GM23338 (cell line): ENCODE measurements around the gene CDHR2. TPM values are rescaled to one million over a fixed set of nuclear protein-coding genes. Genes with fewer than 3 reads are reported as not detected.

ENCODE experiments used
- ATAC-seq: fragments of 200-7000 bp; cut with Tn5 transposase; 3 replicates; pipeline ENCODE4 v1.9.1; 2020
- DNase-seq: peaks from one replicate; pipeline ENCODE4 v3.0.0-alpha.2; 2015; ENCODE audit warnings: low spot score
- H2AFZ ChIP-seq: fragments of 200-600 bp; sonication (generic); 2 replicates; pipeline ENCODE4 v1.8.0; 2016; ENCODE audit warnings: antibody characterized with exemption, mild to moderate bottlenecking, moderate library complexity
- H3F3A ChIP-seq: fragments of 200-600 bp; sonication (generic); replicated peaks from 2 replicates; pipeline ENCODE4 v1.8.0; 2017; ENCODE audit warnings: antibody characterized with exemption, mixed run types, low read depth
- H3K27ac ChIP-seq: fragments of 200-600 bp; sonication (generic); 2 replicates; pipeline ENCODE4 v1.6.1; 2016; ENCODE audit warnings: low read depth
- H3K27me3 ChIP-seq: fragments of 200-600 bp; sonication (generic); 2 replicates; pipeline ENCODE4 v1.8.0; 2016; ENCODE audit warnings: mild to moderate bottlenecking, mixed run types, moderate library complexity; ENCODE audit not compliant: insufficient read depth
- H3K36me3 ChIP-seq: fragments of 200-600 bp; sonication (generic); 2 replicates; pipeline ENCODE4 v1.8.0; 2016; ENCODE audit warnings: mild to moderate bottlenecking; ENCODE audit not compliant: insufficient read depth
- H3K4me1 ChIP-seq: fragments of 200-600 bp; sonication (generic); 2 replicates; pipeline ENCODE4 v1.8.0; 2016; ENCODE audit warnings: mild to moderate bottlenecking, moderate library complexity; ENCODE audit not compliant: insufficient read depth
- H3K4me2 ChIP-seq: fragments of 200-600 bp; sonication (generic); 2 replicates; pipeline ENCODE4 v1.7.1; 2017; ENCODE audit warnings: mixed run types
- H3K4me3 ChIP-seq: fragments of 200-600 bp; sonication (generic); 2 replicates; pipeline ENCODE4 v1.6.1; 2016; ENCODE audit warnings: mixed run types
- H3K79me2 ChIP-seq: fragments of 200-600 bp; sonication (generic); replicated peaks from 2 replicates; pipeline ENCODE4 v1.8.0; 2017; ENCODE audit warnings: mild to moderate bottlenecking; ENCODE audit not compliant: insufficient read depth
- H3K9me2 ChIP-seq: fragments of 200-600 bp; sonication (generic); 2 replicates; pipeline ENCODE4 v1.8.0; 2017; ENCODE audit not compliant: insufficient read depth
- H4K20me1 ChIP-seq: fragments of 200-600 bp; sonication (generic); replicated peaks from 2 replicates; pipeline ENCODE4 v1.8.0; 2017; ENCODE audit warnings: mild to moderate bottlenecking; ENCODE audit not compliant: insufficient read depth
- H3K27ac Mint-ChIP-seq: 2 replicates; pipeline ENCODE4 v1.8.0; 2020; ENCODE audit warnings: inconsistent platforms, mild to moderate bottlenecking, moderate library complexity, mixed read lengths
- H3K27me3 Mint-ChIP-seq: 3 replicates; pipeline ENCODE4 v1.8.0; 2022; ENCODE audit warnings: low read depth, mild to moderate bottlenecking, moderate library complexity, mixed read lengths, inconsistent platforms; ENCODE audit not compliant: insufficient read depth, poor library complexity
- H3K36me3 Mint-ChIP-seq: 3 replicates; pipeline ENCODE4 v1.8.0; 2021; ENCODE audit warnings: low read depth, mild to moderate bottlenecking, inconsistent platforms, moderate library complexity, mixed read lengths
- H3K4me1 Mint-ChIP-seq: 3 replicates; pipeline ENCODE4 v1.8.0; 2020; ENCODE audit warnings: mild to moderate bottlenecking, inconsistent platforms, mixed read lengths
- H3K4me3 Mint-ChIP-seq: 3 replicates; pipeline ENCODE4 v1.8.0; 2021; ENCODE audit warnings: moderate library complexity, mild to moderate bottlenecking, inconsistent platforms, mixed read lengths
- H3K9me3 Mint-ChIP-seq: 3 replicates; pipeline ENCODE4 v1.8.0; 2020; ENCODE audit warnings: moderate library complexity, mild to moderate bottlenecking, inconsistent platforms, mixed read lengths
- CREB1 ChIP-seq: fragments of 250-450 bp; sonication (Bioruptor Pico); IDR thresholded peaks from 2 replicates; pipeline ENCODE4 v1.5.0; 2020; ENCODE audit warnings: low read depth, mild to moderate bottlenecking, moderate library complexity
- EZH2 ChIP-seq: fragments of 200-600 bp; sonication (generic); IDR thresholded peaks from one replicate; pipeline ENCODE4 v1.8.0; 2017; ENCODE audit warnings: antibody characterized with exemption, mild to moderate bottlenecking, low read depth; ENCODE audit not compliant: unreplicated experiment
- EZH2phosphoT487 ChIP-seq: fragments of 200-600 bp; sonication (generic); IDR thresholded peaks from one replicate; pipeline ENCODE4 v1.8.1; 2018; ENCODE audit warnings: antibody characterized with exemption; ENCODE audit not compliant: unreplicated experiment
- JUNB ChIP-seq: IDR thresholded peaks from one replicate; pipeline ENCODE4 v1.6.1; 2016; ENCODE audit warnings: antibody characterized with exemption; ENCODE audit not compliant: unreplicated experiment
- NANOG ChIP-seq: IDR thresholded peaks from 2 replicates; pipeline ENCODE4 v1.6.1; 2016; ENCODE audit warnings: antibody characterized with exemption, borderline replicate concordance
- POLR2AphosphoS5 ChIP-seq: IDR thresholded peaks from 2 replicates; pipeline ENCODE4 v1.6.1; 2016; ENCODE audit warnings: antibody characterized with exemption, low read depth
- STAT1 ChIP-seq: IDR thresholded peaks from one replicate; pipeline ENCODE4 v1.6.1; 2016; ENCODE audit warnings: antibody characterized with exemption; ENCODE audit not compliant: unreplicated experiment
- ZNF114 ChIP-seq: fragments of 250-450 bp; sonication (Bioruptor Pico); IDR thresholded peaks from 2 replicates; pipeline ENCODE4 v1.5.0; 2020; ENCODE audit warnings: mild to moderate bottlenecking, moderate library complexity
- ZNF331 ChIP-seq: fragments of 250-450 bp; sonication (Bioruptor Pico); IDR thresholded peaks from 2 replicates; pipeline ENCODE4 v1.5.0; 2020; ENCODE audit warnings: low read depth, mild to moderate bottlenecking, moderate library complexity
- polyA plus RNA-seq: library from polyadenylated mRNA; unstranded; fragments of >200 nt; fragmentation: Nextera tagmentation; extraction: Ambion mirVana; gene quantifications from 2 replicates; pipeline ENCODE4 v1.2.1, GENCODE V29; 2016
- total RNA-seq: library from RNA; depleted of rRNA; stranded (reverse); fragments of >200 nt; shearing (Covaris generic); gene quantifications from 2 replicates; pipeline ENCODE4 v1.2.3, GENCODE V29; 2014
- TF ChIP-seq, protein P1 (sequence below): IDR thresholded peaks from one replicate; pipeline ENCODE4 v1.6.1; 2018; ENCODE audit warnings: antibody characterized with exemption; ENCODE audit not compliant: unreplicated experiment
- TF ChIP-seq, protein P2 (sequence below): fragments of 250-450 bp; sonication (Bioruptor Pico); IDR thresholded peaks from 2 replicates; pipeline ENCODE4 v1.5.0; 2020; ENCODE audit warnings: mild to moderate bottlenecking, moderate library complexity

Gene CDHR2
- total and polyA plus RNA-seq, 2 experiments from 2014 or later = not detected

DNA sequence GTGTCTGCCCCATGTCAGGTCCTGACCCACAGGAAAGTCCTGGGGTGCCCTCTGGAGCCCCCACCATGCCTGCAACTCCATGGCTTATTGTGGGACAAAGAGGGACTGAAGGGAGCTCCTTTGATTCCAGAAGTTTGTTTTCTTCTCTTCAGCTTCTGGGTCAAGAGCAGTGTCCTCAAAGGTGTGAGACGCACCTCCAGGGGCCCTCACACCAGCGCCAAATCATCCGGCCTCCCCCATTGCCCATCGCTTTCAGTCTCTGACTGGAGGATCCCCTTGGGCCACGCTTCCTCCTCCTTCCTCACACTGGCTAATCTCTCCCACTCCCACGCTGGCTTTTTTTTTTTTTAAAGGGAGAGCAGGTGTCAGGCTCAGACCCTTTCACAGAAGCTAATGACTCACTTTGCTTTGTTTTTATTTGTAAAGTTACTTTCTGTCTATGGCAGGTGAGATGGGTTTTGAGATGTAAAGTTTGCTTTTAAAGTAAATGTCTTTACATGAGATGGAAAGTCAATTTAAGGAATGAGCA, 16.7 kb downstream of the CDHR2 start (continued):
- TF ChIP-seq, protein P1, sequence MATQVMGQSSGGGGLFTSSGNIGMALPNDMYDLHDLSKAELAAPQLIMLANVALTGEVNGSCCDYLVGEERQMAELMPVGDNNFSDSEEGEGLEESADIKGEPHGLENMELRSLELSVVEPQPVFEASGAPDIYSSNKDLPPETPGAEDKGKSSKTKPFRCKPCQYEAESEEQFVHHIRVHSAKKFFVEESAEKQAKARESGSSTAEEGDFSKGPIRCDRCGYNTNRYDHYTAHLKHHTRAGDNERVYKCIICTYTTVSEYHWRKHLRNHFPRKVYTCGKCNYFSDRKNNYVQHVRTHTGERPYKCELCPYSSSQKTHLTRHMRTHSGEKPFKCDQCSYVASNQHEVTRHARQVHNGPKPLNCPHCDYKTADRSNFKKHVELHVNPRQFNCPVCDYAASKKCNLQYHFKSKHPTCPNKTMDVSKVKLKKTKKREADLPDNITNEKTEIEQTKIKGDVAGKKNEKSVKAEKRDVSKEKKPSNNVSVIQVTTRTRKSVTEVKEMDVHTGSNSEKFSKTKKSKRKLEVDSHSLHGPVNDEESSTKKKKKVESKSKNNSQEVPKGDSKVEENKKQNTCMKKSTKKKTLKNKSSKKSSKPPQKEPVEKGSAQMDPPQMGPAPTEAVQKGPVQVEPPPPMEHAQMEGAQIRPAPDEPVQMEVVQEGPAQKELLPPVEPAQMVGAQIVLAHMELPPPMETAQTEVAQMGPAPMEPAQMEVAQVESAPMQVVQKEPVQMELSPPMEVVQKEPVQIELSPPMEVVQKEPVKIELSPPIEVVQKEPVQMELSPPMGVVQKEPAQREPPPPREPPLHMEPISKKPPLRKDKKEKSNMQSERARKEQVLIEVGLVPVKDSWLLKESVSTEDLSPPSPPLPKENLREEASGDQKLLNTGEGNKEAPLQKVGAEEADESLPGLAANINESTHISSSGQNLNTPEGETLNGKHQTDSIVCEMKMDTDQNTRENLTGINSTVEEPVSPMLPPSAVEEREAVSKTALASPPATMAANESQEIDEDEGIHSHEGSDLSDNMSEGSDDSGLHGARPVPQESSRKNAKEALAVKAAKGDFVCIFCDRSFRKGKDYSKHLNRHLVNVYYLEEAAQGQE = no peak

DNA sequence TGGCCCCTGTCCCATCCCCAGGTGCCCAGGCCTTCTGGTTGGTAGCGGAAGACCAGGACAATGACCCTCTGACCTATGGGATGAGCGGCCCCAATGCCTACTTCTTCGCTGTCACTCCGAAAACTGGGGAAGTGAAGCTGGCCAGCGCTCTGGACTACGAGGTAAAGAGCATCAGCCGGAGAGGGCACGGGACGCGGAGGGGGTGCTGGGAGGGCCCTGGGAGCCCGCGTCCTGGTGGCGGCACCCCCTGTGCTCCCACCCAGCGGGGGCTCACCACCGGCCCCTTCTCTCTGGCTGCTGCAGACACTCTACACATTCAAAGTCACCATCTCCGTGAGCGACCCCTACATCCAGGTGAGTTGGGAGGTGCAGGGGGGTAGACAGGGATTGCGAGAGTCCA, 19.5 kb downstream of the CDHR2 start:
- Mint-ChIP-seq H3K4me3 (no peak overlapping the region), H3K36me3 (no peaks in the 10 kb centered on the region), H3K27ac (no peak overlapping the region), H3K4me1 (peaks cover 8% of the 10 kb centered on the region; the same call in 2 of the 3 replicates), H3K27me3 (peaks cover 20% of the 10 kb centered on the region), H3K9me3 (0 out of 3 replicates have a peak, but pooled peaks cover 2% of the 10 kb centered on the region)
- no peaks in the 10 kb centered on the region for H3K36me3 ChIP-seq
- ATAC-seq (no peak), DNase-seq (no peak)
- H3K4me1 ChIP-seq = no peaks in the 10 kb centered on the region
- no peak overlapping the region for H3K27ac ChIP-seq
- H4K20me1 ChIP-seq = no peaks in the 10 kb centered on the region
- no peaks in the 10 kb centered on the region for H3K79me2 ChIP-seq
- H3K27me3 ChIP-seq = no peaks in the 10 kb centered on the region
- H3F3A ChIP-seq = no peaks in the 10 kb centered on the region
- H3K4me2 ChIP-seq = no peak overlapping the region
- H3K4me3 ChIP-seq = no peak overlapping the region
- H3K9me2 ChIP-seq = no peaks in the 10 kb centered on the region
- H2AFZ ChIP-seq = no peak overlapping the region
- TF ChIP-seq, protein P1 = no peak
- TF ChIP-seq STAT1 = no peak
- no peak for TF ChIP-seq NANOG
- TF ChIP-seq CREB1 (CRISPR knock-in tag) = no peak
- no peak for TF ChIP-seq EZH2
- TF ChIP-seq, protein P2, sequence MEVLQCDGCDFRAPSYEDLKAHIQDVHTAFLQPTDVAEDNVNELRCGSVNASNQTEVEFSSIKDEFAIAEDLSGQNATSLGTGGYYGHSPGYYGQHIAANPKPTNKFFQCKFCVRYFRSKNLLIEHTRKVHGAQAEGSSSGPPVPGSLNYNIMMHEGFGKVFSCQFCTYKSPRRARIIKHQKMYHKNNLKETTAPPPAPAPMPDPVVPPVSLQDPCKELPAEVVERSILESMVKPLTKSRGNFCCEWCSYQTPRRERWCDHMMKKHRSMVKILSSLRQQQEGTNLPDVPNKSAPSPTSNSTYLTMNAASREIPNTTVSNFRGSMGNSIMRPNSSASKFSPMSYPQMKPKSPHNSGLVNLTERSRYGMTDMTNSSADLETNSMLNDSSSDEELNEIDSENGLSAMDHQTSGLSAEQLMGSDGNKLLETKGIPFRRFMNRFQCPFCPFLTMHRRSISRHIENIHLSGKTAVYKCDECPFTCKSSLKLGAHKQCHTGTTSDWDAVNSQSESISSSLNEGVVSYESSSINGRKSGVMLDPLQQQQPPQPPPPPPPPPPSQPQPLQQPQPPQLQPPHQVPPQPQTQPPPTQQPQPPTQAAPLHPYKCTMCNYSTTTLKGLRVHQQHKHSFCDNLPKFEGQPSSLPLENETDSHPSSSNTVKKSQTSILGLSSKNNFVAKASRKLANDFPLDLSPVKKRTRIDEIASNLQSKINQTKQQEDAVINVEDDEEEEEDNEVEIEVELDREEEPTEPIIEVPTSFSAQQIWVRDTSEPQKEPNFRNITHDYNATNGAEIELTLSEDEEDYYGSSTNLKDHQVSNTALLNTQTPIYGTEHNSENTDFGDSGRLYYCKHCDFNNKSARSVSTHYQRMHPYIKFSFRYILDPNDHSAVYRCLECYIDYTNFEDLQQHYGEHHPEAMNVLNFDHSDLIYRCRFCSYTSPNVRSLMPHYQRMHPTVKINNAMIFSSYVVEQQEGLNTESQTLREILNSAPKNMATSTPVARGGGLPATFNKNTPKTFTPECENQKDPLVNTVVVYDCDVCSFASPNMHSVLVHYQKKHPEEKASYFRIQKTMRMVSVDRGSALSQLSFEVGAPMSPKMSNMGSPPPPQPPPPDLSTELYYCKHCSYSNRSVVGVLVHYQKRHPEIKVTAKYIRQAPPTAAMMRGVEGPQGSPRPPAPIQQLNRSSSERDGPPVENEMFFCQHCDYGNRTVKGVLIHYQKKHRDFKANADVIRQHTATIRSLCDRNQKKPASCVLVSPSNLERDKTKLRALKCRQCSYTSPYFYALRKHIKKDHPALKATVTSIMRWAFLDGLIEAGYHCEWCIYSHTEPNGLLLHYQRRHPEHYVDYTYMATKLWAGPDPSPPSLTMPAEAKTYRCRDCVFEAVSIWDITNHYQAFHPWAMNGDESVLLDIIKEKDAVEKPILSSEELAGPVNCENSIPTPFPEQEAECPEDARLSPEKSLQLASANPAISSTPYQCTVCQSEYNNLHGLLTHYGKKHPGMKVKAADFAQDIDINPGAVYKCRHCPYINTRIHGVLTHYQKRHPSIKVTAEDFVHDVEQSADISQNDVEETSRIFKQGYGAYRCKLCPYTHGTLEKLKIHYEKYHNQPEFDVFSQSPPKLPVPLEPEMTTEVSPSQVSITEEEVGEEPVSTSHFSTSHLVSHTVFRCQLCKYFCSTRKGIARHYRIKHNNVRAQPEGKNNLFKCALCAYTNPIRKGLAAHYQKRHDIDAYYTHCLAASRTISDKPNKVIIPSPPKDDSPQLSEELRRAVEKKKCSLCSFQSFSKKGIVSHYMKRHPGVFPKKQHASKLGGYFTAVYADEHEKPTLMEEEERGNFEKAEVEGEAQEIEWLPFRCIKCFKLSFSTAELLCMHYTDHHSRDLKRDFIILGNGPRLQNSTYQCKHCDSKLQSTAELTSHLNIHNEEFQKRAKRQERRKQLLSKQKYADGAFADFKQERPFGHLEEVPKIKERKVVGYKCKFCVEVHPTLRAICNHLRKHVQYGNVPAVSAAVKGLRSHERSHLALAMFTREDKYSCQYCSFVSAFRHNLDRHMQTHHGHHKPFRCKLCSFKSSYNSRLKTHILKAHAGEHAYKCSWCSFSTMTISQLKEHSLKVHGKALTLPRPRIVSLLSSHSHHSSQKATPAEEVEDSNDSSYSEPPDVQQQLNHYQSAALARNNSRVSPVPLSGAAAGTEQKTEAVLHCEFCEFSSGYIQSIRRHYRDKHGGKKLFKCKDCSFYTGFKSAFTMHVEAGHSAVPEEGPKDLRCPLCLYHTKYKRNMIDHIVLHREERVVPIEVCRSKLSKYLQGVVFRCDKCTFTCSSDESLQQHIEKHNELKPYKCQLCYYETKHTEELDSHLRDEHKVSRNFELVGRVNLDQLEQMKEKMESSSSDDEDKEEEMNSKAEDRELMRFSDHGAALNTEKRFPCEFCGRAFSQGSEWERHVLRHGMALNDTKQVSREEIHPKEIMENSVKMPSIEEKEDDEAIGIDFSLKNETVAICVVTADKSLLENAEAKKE (CRISPR knock-in tag) = no peak
- TF ChIP-seq EZH2phosphoT487 = no peak
- no peak for TF ChIP-seq ZNF331
- no peak for TF ChIP-seq POLR2AphosphoS5
- TF ChIP-seq ZNF114 (CRISPR knock-in tag) = no peak
- TF ChIP-seq JUNB = no peak
